NCI-H2196 (cell line): ENCODE data around the gene PPP1R10.

Source experiments
- DNase-seq: peaks from one replicate; lab custom pipeline; 2025; ENCODE audit not compliant: unreplicated experiment; lab: John Stamatoyannopoulos, UW

The PPP1R10 gene

GRCh38 chr6:30625511-30625910 lies 8.5 kb upstream of the PPP1R10 start:
- DNase-seq, result no peak

DNA sequence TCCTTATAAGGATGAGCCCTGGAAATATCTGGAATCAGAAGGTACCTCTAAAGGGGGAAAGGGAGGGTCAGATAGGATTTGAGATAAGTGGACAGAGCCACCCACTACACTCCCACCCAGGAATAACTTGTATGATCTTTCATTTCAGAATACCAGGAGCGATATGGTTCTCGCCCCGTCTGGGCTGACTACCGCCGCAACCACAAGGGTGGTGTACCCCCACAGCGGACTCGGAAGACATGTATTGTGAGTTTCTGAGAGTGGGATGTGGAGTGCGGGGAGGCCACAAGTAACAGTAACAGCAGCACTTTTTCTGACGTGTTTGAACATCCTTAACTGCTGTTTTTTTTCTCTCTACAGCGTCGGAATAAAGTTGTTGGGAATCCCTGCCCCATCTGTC lies 2.5 kb upstream of the PPP1R10 start:
- no peak for DNase-seq

GRCh38 chr6:30618270-30618797 lies 1.3 kb upstream of the PPP1R10 start:
- DNase-seq, result no peak

- DNase-seq, result peak; percentile 95
Measured at GRCh38 chr6:30617565-30618269, 674 bp upstream of the PPP1R10 start, which contains the start of gene MRPS18B. Gene MRPS18B (plus strand): TSS chr6:30617840. CDS start chr6:30617866, 26 bp downstream.

GRCh38 chr6:30615958-30616810 lies 859 bp downstream of the PPP1R10 start:
- peak; percentile 26 for DNase-seq

GRCh38 chr6:30615219-30615957 lies 1.7 kb downstream of the PPP1R10 start:
- DNase-seq, result peak; percentile 35

DNA sequence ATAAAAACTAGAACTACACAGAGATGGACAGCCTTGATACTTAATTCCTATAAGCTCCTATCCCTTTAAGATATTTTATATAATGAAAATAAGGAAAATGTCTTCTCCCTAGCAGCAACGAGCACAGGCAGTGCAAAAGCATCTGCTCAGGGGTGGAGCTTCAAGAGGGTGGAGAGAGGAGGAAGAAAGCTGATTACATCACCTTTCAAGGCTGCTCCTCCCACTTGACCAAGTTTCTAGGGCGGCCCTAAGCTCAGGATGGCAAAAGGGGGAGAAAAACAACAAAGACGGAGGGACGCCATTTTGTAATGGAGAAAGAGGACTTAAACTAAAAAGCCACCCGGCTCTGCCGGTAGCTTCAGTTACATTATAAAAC lies 2.2 kb downstream of the PPP1R10 start:
- DNase-seq, result peak; percentile 95

DNA sequence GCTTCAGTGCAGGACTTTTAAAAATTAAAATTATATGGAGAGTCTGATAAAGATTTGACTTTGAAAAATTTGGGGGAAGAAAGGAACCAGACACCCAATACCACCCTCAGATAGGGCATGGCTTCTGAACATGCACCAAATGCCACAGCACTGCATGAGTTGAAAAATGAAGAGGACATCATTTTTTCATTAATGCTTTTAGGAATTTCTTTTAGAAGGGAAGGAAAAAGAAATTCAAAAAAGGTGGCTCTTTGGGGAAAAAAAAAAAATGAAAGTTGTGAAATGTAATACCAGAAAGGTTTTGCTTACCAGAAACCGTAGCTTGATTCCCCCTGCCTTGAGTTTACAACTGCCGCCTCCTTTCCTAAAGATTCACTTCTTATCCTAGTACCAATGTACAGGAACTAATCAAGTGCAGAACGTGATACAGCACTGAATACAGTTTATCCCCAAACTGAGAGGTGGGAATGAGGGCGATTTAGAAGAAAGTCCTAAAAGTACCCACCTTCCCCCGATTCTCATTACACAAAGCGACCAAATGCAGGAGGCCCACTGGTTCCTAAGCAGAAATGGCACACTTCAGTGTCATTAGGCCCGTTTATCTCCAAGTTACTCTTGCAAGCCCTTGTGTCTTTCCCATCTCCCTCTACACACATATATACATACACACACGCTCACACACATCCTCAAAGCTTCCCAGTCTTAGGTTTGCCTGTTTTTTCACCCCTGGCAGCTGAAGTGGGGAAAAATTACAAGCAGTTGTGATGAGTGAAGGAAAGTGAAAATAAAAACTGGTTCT lies 2.8 kb downstream of the PPP1R10 start:
- DNase-seq, result no peak

DNA sequence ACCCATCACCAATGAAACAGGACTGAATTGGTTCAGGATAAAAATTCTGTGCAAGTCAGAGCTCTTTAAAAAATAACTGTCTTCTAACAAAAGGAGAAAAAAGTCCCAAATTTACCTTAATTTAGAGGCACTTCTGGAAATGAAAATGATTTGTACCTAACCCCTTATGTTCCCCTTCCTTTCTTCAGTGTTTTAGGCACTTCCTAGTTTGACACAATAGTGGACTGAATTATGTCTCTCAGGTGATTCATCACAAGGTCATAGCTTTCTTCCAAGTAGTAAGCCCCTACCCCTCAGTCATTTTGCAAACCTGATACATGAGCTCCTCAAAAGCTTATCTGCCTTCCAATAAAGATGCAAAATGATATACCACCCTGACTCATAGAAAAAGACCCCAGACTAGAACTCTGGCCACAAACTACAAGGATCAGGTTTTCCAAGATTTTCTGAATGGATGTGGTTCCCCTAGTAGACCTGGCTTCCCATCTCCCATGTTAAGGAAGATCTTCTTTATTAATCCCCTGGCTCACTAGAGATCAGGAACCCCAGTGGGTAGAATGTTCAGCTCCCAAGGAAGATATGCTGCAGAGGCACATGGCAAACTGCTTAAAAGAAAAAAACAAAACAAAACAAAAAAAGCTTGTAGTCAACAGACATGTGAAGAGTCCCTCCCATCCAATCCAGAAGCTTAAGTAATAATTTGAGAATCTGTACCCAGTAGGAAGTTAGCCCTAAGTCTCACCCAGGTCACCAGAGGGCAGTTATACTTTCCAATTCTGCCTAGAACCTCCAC lies 3.6 kb downstream of the PPP1R10 start:
- DNase-seq, result no peak

- DNase-seq, result no peak
Measured at GRCh38 chr6:30612687-30613248, 4.3 kb downstream of the PPP1R10 start.

DNA sequence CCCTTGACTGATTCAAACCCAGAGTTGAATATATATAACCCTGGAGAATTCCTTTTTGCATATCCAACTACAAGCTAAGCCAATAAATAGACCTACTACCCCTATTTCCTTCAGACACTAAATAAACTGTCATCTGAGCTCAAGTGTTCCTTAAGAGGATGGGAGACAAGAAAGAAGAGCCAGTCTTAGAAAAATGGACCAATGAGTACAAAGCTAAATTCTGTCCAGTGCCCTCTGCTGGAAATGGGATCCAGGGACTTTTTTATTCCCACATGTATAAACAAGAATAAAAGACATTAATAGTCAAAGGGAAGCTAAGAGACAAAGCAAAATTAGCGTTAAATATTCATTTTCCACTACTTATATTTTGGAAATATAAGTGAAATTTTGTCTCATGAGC lies 4.8 kb downstream of the PPP1R10 start:
- DNase-seq, result no peak

- no peak for DNase-seq
Measured at GRCh38 chr6:30611856-30612194, 5.2 kb downstream of the PPP1R10 start.

DNA sequence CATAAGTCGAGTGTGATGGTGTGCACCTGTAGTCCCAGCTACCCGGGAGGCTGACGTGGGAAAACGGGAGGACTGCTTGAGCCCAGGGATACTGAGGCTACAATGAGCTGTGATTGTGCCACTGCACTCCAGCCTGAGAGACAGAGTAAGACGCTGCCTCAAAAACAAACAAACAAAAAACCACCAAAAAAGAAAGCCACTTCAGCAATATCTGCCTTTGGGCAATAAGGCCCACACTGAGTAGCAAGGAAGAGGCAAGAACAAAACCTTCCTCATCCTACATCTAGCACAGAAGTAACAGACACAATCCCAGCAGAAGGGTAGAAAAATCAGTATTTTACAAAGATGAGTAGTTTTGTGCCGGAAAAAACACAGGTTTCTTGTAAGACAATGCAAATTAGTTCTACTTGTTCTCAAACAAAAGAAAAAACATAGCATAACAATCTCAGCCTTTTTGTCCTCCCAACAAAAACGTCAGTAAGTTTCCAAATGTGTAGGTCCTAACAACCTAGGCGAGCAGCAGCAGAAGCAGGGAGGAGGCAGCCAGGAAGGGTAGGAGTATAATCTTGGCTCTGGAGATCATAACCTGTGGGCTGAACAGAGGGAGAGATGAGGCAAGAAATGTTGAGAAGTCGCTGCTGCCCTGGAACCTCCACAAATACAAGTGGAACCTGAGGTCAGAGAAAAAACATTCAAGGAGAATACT lies 5.7 kb downstream of the PPP1R10 start:
- no peak for DNase-seq

- no peak for DNase-seq
Measured at GRCh38 chr6:30610065-30610464, 7.0 kb downstream of the PPP1R10 start.

DNA sequence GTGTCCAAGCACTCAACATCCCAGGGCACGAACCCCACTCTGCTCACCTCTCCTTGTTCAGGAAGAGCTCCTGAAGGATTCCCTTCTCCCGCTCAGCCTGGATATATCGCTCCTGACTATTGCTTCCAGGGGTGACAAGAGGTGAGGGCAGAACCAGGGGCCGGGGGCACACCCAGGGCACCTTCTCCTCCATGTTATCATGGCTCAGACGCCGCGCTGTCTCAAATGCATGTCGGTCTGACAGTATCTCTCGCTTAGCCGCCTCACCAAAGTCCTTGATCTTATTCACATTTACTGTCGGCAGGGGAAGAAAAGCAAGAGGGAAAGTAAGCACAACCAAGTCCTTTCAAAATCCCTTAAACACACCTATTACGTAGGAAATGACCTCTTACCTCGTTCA lies 13.1 kb downstream of the PPP1R10 start:
- DNase-seq, result no peak

- DNase-seq, result no peak
Measured at GRCh38 chr6:30601815-30602641, 15.0 kb downstream of the PPP1R10 start.

GRCh38 chr6:30601436-30601814 lies 15.6 kb downstream of the PPP1R10 start:
- DNase-seq, result no peak

DNA sequence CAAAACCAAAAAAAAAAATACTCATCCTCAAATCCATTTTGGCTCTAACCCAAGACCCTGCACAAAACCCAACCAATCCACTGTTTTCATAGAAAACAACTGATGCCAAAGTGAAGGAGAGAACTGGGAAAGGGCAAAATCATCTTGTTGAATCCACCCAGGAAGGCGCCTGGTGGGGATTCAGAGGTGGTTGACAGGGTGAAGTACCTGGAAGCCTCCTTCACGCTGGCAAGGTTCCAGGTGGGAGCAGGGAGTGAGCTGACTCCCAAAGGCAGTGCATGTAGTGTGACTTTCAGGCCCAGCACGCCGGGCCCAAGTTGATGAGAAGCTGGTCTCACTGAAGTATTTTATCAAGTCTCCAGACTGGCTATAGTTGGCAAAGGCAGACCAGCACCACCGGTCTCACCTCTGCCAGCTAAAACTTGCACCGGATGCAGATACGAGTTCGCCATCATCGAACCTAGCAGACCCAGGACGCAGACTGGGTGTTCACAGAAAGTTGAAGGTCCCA lies 16.5 kb downstream of the PPP1R10 start:
- peak; percentile 15 for DNase-seq
